IPS-18c (cell line): ENCODE results near the gene CHSY3.
"Not testable (repeated sequence)": the region's sequence is repeated elsewhere in the genome, so short reads cannot be mapped to it uniquely, and the experiment has no call there.

Experiments used
- H3K4me3 ChIP-seq: 2 replicates; pipeline ENCODE4 v1.7.0; 2013; ENCODE audit warnings: low read depth, mild to moderate bottlenecking, low read length, moderate library complexity; ENCODE audit not compliant: insufficient read depth
- H3K9me3 ChIP-seq: one replicate; pipeline ENCODE4 v1.6.1; 2013; ENCODE audit warnings: mild to moderate bottlenecking, low read length, moderate library complexity; ENCODE audit not compliant: control insufficient read depth, insufficient read depth

The CHSY3 gene

GRCh38 chr5:130158036-130158435 lies 253.8 kb downstream of the CHSY3 start:
- Histone ChIP-seq H3K4me3 (no peak overlapping the region), H3K9me3 (no peaks in the 10 kb centered on the region)

- Histone ChIP-seq H3K9me3 (no peaks in the 10 kb centered on the region), H3K4me3 (no peak overlapping the region)
Observed at GRCh38 chr5:130159968-130160367, 255.7 kb downstream of the CHSY3 start.

GRCh38 chr5:130164966-130165365 lies 260.7 kb downstream of the CHSY3 start:
- H3K9me3 ChIP-seq: no peaks in the 10 kb centered on the region
- H3K4me3 ChIP-seq: no peak overlapping the region

- H3K9me3 ChIP-seq: no peaks in the 10 kb centered on the region
- no peak overlapping the region for H3K4me3 ChIP-seq
Observed at GRCh38 chr5:130166839-130167490, 262.7 kb downstream of the CHSY3 start.

GRCh38 chr5:130168211-130168610 lies 263.9 kb downstream of the CHSY3 start:
- no peak overlapping the region for H3K4me3 ChIP-seq
- no peaks in the 10 kb centered on the region for H3K9me3 ChIP-seq

GRCh38 chr5:130171699-130172098 lies 267.4 kb downstream of the CHSY3 start:
- Histone ChIP-seq H3K9me3 (no peaks in the 10 kb centered on the region), H3K4me3 (no peak overlapping the region)

GRCh38 chr5:130183115-130183514 lies 278.9 kb downstream of the CHSY3 start:
- Histone ChIP-seq H3K4me3 (no peak overlapping the region), H3K9me3 (no peaks in the 10 kb centered on the region)

- Histone ChIP-seq H3K9me3 (no peaks in the 10 kb centered on the region), H3K4me3 (no peak overlapping the region)
Observed at GRCh38 chr5:130189961-130190360, 285.7 kb downstream of the CHSY3 start.

- no peak overlapping the region for H3K4me3 ChIP-seq
- no peaks in the 10 kb centered on the region for H3K9me3 ChIP-seq
Observed at GRCh38 chr5:130198927-130199326, 294.7 kb downstream of the CHSY3 start.

GRCh38 chr5:130206686-130207085 lies 302.4 kb downstream of the CHSY3 start:
- Histone ChIP-seq H3K9me3 (no peaks in the 10 kb centered on the region), H3K4me3 (no peak overlapping the region)

GRCh38 chr5:130213607-130214006 lies 309.3 kb downstream of the CHSY3 start:
- Histone ChIP-seq H3K4me3 (no peak overlapping the region), H3K9me3 (no peaks in the 10 kb centered on the region)

- no peak overlapping the region for H3K4me3 ChIP-seq
- H3K9me3 ChIP-seq: no peaks in the 10 kb centered on the region
Observed at GRCh38 chr5:130216286-130216685, 312.0 kb downstream of the CHSY3 start.

- no peak overlapping the region for H3K4me3 ChIP-seq
- H3K9me3 ChIP-seq: no peaks in the 10 kb centered on the region
Observed at GRCh38 chr5:130222573-130222972, 318.3 kb downstream of the CHSY3 start.

GRCh38 chr5:130226556-130226955 lies 322.3 kb downstream of the CHSY3 start:
- not testable (repeated sequence) for H3K4me3 ChIP-seq, H3K9me3 ChIP-seq

- H3K4me3 ChIP-seq: no peak overlapping the region
- H3K9me3 ChIP-seq: no peaks in the 10 kb centered on the region
Observed at GRCh38 chr5:130227699-130228098, 323.4 kb downstream of the CHSY3 start.

GRCh38 chr5:130231786-130232185 lies 327.5 kb downstream of the CHSY3 start:
- Histone ChIP-seq H3K9me3 (no peaks in the 10 kb centered on the region), H3K4me3 (no peak overlapping the region)

- H3K4me3 ChIP-seq: no peak overlapping the region
- no peaks in the 10 kb centered on the region for H3K9me3 ChIP-seq
Observed at GRCh38 chr5:130234816-130235215, 330.6 kb downstream of the CHSY3 start.
